B cell (primary cell): Measurements from ENCODE around the gene NUCB1. TPM values are rescaled to one million over a fixed set of nuclear protein-coding genes. Genes with fewer than 3 reads are reported as not detected.

ENCODE experiments used
- ATAC-seq: fragments of 200-7000 bp; cut with Tn5 transposase; one replicate; pipeline ENCODE4 v1.10.0; 2021; ENCODE audit warnings: low read depth, mild to moderate bottlenecking, moderate number of reproducible peaks, moderate library complexity
- CTCF ChIA-PET: fragments of 350-600 bp; sonication (Branson Sonifier 250); formaldehyde crosslinking; loops from one replicate; lab custom pipeline; 2021; ENCODE audit warnings: antibody characterized with exemption, inconsistent platforms; lab: Charles Lee
- POLR2A ChIA-PET: fragments of 350-600 bp; sonication (Branson Sonifier 250); formaldehyde crosslinking; loops from one replicate; lab custom pipeline; 2021; ENCODE audit warnings: antibody characterized with exemption; lab: Charles Lee
- DNase-seq: peaks from one replicate; pipeline ENCODE4 v3.0.0; 2013
- H2AFZ ChIP-seq: 2 replicates; pipeline ENCODE4 v1.6.1; 2012; ENCODE audit warnings: mild to moderate bottlenecking, low read depth, low read length; ENCODE audit not compliant: insufficient read depth, poor library complexity, severe bottlenecking
- H3K27ac ChIP-seq, 2 donors: 1 replicate in 1 of 2; 2 replicates in 1 of 2; pipeline ENCODE4 v1.5.1; 2012 to 2013; ENCODE audit warnings: low read length in 2 of 2, mild to moderate bottlenecking in 2 of 2, moderate library complexity in 1 of 2
- H3K27me3 ChIP-seq, 4 experiments: fragments of 200-600 bp in 1 of 4; sonication (generic) in 1 of 4; replicated peaks in 1 of 4; 1 replicate in 2 of 4; 2 replicates in 2 of 4; pipeline versions ENCODE4 v1.6.1 to v1.7.0; 2013 to 2016; ENCODE audit warnings: low read length in 3 of 4, mild to moderate bottlenecking in 2 of 4, mixed read lengths in 1 of 4, moderate library complexity in 1 of 4; ENCODE audit not compliant: insufficient read depth in 4 of 4, control insufficient read depth in 3 of 4; ENCODE audit errors: control extremely low read depth in 1 of 4
- H3K36me3 ChIP-seq, 2 experiments: replicated peaks in 1 of 2; 1 replicate in 1 of 2; 2 replicates in 1 of 2; pipeline versions ENCODE4 v1.6.1 to v1.7.1; 2013; ENCODE audit warnings: low read length in 1 of 2; ENCODE audit not compliant: insufficient read depth in 2 of 2, control insufficient read depth in 1 of 2; ENCODE audit errors: control extremely low read depth in 1 of 2, extremely low read depth in 1 of 2
- H3K4me1 ChIP-seq, 2 donors: fragments of 200-600 bp in 1 of 2; sonication (generic) in 1 of 2; 1 replicate in 1 of 2; 2 replicates in 1 of 2; pipeline versions ENCODE4 v1.5.1 to v1.6.1; 2013 to 2017; ENCODE audit warnings: low read length in 2 of 2; ENCODE audit not compliant: control insufficient read depth in 2 of 2, insufficient read depth in 2 of 2
- H3K4me2 ChIP-seq: replicated peaks from 2 replicates; pipeline ENCODE3; 2012; ENCODE audit warnings: mild to moderate bottlenecking, low read depth, low read length; ENCODE audit not compliant: poor library complexity, severe bottlenecking
- H3K4me3 ChIP-seq, 5 experiments: fragments of 200-600 bp in 1 of 5; sonication (generic) in 1 of 5; 1 replicate in 3 of 5; 2 replicates in 2 of 5; pipeline versions ENCODE4 v1.5.1 to v1.7.0; 2011 to 2016; ENCODE audit warnings: low read length in 4 of 5, mild to moderate bottlenecking in 4 of 5, low read depth in 2 of 5, control low read depth in 1 of 5, moderate library complexity in 1 of 5; ENCODE audit not compliant: insufficient read depth in 1 of 5; ENCODE audit errors: control extremely low read depth in 1 of 5, extremely low read depth in 1 of 5
- H3K79me2 ChIP-seq: fragments of 200-600 bp; sonication (generic); one replicate; pipeline ENCODE4 v1.6.0; 2016; ENCODE audit warnings: low read length; ENCODE audit not compliant: control insufficient read depth, insufficient read depth
- H3K9ac ChIP-seq: fragments of 200-600 bp; sonication (generic); 2 replicates; pipeline ENCODE4 v1.6.1; 2017; ENCODE audit warnings: mild to moderate bottlenecking, low read length, moderate library complexity
- H3K9me3 ChIP-seq, 3 donors: one replicate each; pipeline versions ENCODE4 v1.6.1 to v1.7.1; 2013; ENCODE audit warnings: low read length in 2 of 3; ENCODE audit not compliant: control insufficient read depth in 2 of 3, insufficient read depth in 1 of 3; ENCODE audit errors: control extremely low read depth in 1 of 3
- H4K20me1 ChIP-seq: 2 replicates; pipeline ENCODE4 v1.6.0; 2012; ENCODE audit warnings: mild to moderate bottlenecking, low read length; ENCODE audit not compliant: insufficient read depth, control insufficient read depth, poor library complexity, severe bottlenecking
- H3K27ac Mint-ChIP-seq: one replicate; pipeline ENCODE4 v1.8.0; 2021; ENCODE audit warnings: mixed read lengths
- H3K27me3 Mint-ChIP-seq: one replicate; pipeline ENCODE4 v1.8.0; 2021; ENCODE audit warnings: mixed read lengths
- H3K4me1 Mint-ChIP-seq: one replicate; pipeline ENCODE4 v1.8.0; 2021; ENCODE audit warnings: mixed read lengths
- H3K4me3 Mint-ChIP-seq: one replicate; pipeline ENCODE4 v1.8.0; 2021; ENCODE audit warnings: mixed read lengths
- H3K9me3 Mint-ChIP-seq: one replicate; pipeline ENCODE4 v1.8.0; 2022; ENCODE audit warnings: mixed read lengths; ENCODE audit not compliant: insufficient read depth
- EZH2 ChIP-seq: IDR thresholded peaks from 2 replicates; pipeline ENCODE4 v1.6.1; 2012; ENCODE audit warnings: borderline replicate concordance, low read depth, mild to moderate bottlenecking, moderate library complexity, low read length; ENCODE audit not compliant: insufficient read depth, poor library complexity, severe bottlenecking
- WGBS: methylation state at CpG from one replicate; pipeline ENCODE4 v1.1.5; 2013; ENCODE audit warnings: missing lambda C conversion rate; ENCODE audit not compliant: insufficient coverage; 5-methylcytosine and 5-hydroxymethylcytosine counted together
- intact Hi-C: fragments of 100-400 bp; cut with micrococcal nuclease; formaldehyde crosslinking; loops from one replicate; pipeline ENCODE4 v1.10.0; 2022
- polyA plus RNA-seq: library from polyadenylated mRNA; depleted of rRNA; stranded (reverse); fragments of >200 nt; gene quantifications from 2 replicates; pipeline ENCODE4 v1.2.3, GENCODE V29; 2012
- total RNA-seq, 2 donors: library from RNA; stranded (reverse); fragments of 120-200 nt in 1 of 2; gene quantifications; 1 replicate in 1 of 2; 2 replicates in 1 of 2; pipeline versions ENCODE4 v1.2.3 to v1.2.4, GENCODE V29; 2013 to 2022
- TF ChIP-seq, protein P1 (sequence below): fragments of 200-600 bp; IDR thresholded peaks from one replicate; pipeline ENCODE4 v1.8.0; 2022; ENCODE audit warnings: antibody characterized with exemption, mild to moderate bottlenecking

NUCB1 gene
- total and polyA plus RNA-seq, 2 donors (not counting 1 experiment from before 2014, with no cell fraction given), result 118 to 134 TPM

DNA sequence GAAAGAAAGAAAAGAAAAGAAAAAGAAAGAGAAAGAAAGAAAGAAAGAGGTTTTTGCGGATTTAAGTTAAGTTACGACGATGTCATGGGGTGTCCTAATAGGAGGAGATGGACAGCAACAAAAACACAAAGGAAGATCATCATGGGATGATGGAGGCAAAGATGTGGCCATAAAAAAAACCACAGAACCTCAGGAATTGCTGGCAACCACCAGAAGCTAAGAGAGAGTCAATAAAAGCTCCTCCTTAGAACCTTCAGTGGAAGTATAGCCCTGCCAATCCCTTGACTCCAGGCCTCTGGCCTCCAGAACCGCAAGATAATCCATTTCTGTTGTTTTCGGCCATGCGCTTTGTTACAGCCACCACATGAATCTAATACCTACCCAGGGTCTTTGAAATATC, 43.2 kb upstream of the NUCB1 start:
- Histone ChIP-seq H3K4me1 (peaks cover 5 to 14% of the 10 kb centered on the region in 2 donors), H2AFZ (no peak overlapping the region), H3K36me3 (no peaks in the 10 kb centered on the region), H3K9ac (no peak overlapping the region), H3K27ac (no peak overlapping the region), H3K27me3 (no peaks in the 10 kb centered on the region), H3K4me2 (no peak overlapping the region), H3K79me2 (no peaks in the 10 kb centered on the region), H4K20me1 (no peaks in the 10 kb centered on the region), H3K9me3 (peaks cover 0 to 3% (median 0%) of the 10 kb centered on the region in 3 donors), H3K4me3 (no peak overlapping the region)
- intact Hi-C loops, result no loop called here
- ATAC-seq (no peak), DNase-seq (no peak)
- peaks cover 10% of the 10 kb centered on the region for H3K4me1 Mint-ChIP-seq
- no peak for TF ChIP-seq EZH2
- TF ChIP-seq, protein P1, sequence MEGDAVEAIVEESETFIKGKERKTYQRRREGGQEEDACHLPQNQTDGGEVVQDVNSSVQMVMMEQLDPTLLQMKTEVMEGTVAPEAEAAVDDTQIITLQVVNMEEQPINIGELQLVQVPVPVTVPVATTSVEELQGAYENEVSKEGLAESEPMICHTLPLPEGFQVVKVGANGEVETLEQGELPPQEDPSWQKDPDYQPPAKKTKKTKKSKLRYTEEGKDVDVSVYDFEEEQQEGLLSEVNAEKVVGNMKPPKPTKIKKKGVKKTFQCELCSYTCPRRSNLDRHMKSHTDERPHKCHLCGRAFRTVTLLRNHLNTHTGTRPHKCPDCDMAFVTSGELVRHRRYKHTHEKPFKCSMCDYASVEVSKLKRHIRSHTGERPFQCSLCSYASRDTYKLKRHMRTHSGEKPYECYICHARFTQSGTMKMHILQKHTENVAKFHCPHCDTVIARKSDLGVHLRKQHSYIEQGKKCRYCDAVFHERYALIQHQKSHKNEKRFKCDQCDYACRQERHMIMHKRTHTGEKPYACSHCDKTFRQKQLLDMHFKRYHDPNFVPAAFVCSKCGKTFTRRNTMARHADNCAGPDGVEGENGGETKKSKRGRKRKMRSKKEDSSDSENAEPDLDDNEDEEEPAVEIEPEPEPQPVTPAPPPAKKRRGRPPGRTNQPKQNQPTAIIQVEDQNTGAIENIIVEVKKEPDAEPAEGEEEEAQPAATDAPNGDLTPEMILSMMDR, result no peak
- no peaks in the 10 kb centered on the region for H3K9me3 Mint-ChIP-seq
- no peak overlapping the region for H3K27ac Mint-ChIP-seq
- WGBS, result 100% methylated on average over 1 of the region's 6 CpGs
- ChIA-PET CTCF (interaction anchor here (0.5 to 7.9 kb wide), 3 partner anchors 13 to 291 kb away, joined by 3 to 65 read pairs (median 3); no protein-coding TSS in a partner anchor), POLR2A (interaction anchor here (0.5 kb wide), 1 partner anchor 15 kb away, joined by 3 read pairs; no protein-coding TSS in a partner anchor)
- no peak overlapping the region for H3K4me3 Mint-ChIP-seq
- no peaks in the 10 kb centered on the region for H3K27me3 Mint-ChIP-seq

GRCh38 chr19:48858984-48859710, 41.0 kb upstream of the NUCB1 start:
- TF ChIP-seq, protein P1, result no peak
- TF ChIP-seq EZH2, result no peak
- Histone ChIP-seq H3K9me3 (peaks cover 0 to 3% (median 0%) of the 10 kb centered on the region in 3 donors), H3K4me2 (peak overlapping the region; percentile 94), H3K9ac (peak overlapping the region; percentile 68), H4K20me1 (no peaks in the 10 kb centered on the region), H2AFZ (peak overlapping the region; percentile 74), H3K36me3 (no peaks in the 10 kb centered on the region), H3K4me1 (peaks cover 5 to 14% of the 10 kb centered on the region in 2 donors), H3K27ac (peak overlapping the region; percentile 46 to 59), H3K4me3 (peak overlapping the region; percentile 19 to 63 (median 54)), H3K27me3 (no peaks in the 10 kb centered on the region), H3K79me2 (no peaks in the 10 kb centered on the region)
- POLR2A ChIA-PET, result interaction anchor here (0.6 to 0.8 kb wide), 2 partner anchors 13 to 101 kb away, joined by 3 to 6 read pairs; partner anchors contain the start of gene PPP1R15A
- Mint-ChIP-seq H3K4me1 (peaks cover 10% of the 10 kb centered on the region), H3K27ac (peak overlapping the region; percentile 90), H3K9me3 (no peaks in the 10 kb centered on the region), H3K27me3 (no peaks in the 10 kb centered on the region), H3K4me3 (peak overlapping the region; percentile 98)
- intact Hi-C loops, result loop anchor here (1.0 kb wide), 1 partner anchor 13 kb away; the partner anchor contains the start of gene PPP1R15A
- DNase-seq, result peak; percentile 77
- CTCF ChIA-PET, result interaction anchor here (1.2 to 7.9 kb wide), 2 partner anchors 16 to 111 kb away, joined by 5 to 65 read pairs; no protein-coding TSS in a partner anchor
- 38% methylated on average over 21 of the region's 34 CpGs for WGBS
- ATAC-seq, result peak; percentile 80
